Heart right ventricle (tissue), 16 donors: Measurements from ENCODE around the gene AMOT. TPM values are rescaled to one million over a fixed set of nuclear protein-coding genes. Genes with fewer than 3 reads are reported as not detected.
A peak's percentile ranks its signal among the peaks of the same experiment; 100 is the strongest.

Source experiments
- ATAC-seq, 8 donors: fragments of 200-7000 bp; cut with Tn5 transposase; one replicate each; pipeline ENCODE4 v1.9.1; 2020; ENCODE audit warnings: mild to moderate bottlenecking in 8 of 8, moderate library complexity in 8 of 8, moderate number of reproducible peaks in 1 of 8
- DNase-seq, 2 donors: peaks; one replicate each; pipeline ENCODE4 v3.0.0-alpha.2; 2020
- H3K27ac ChIP-seq, 10 donors: fragments of 200-600 bp; sonication (generic) in 2 of 10; one replicate each; pipeline versions ENCODE4 v1.5.0 to v1.8.0; 2020 to 2022; ENCODE audit warnings: mild to moderate bottlenecking in 3 of 10
- H3K27me3 ChIP-seq, 7 donors: fragments of 200-600 bp; one replicate each; pipeline ENCODE4 v1.8.0; 2021 to 2022; ENCODE audit warnings: mild to moderate bottlenecking in 2 of 7
- H3K36me3 ChIP-seq, 9 donors: fragments of 200-600 bp; sonication (generic) in 1 of 9; one replicate each; pipeline versions ENCODE4 v1.5.0 to v1.8.0; 2020 to 2022; ENCODE audit warnings: mild to moderate bottlenecking in 2 of 9
- H3K4me1 ChIP-seq, 9 donors: fragments of 200-600 bp; sonication (generic) in 1 of 9; one replicate each; pipeline versions ENCODE4 v1.5.0 to v1.8.0; 2020 to 2022; ENCODE audit warnings: mild to moderate bottlenecking in 4 of 9
- H3K4me3 ChIP-seq, 10 donors: fragments of 200-600 bp; sonication (generic) in 2 of 10; one replicate each; pipeline versions ENCODE4 v1.5.0 to v1.8.0; 2020 to 2022; ENCODE audit warnings: mild to moderate bottlenecking in 7 of 10, moderate library complexity in 2 of 10
- H3K9me3 ChIP-seq, 11 donors: fragments of 200-600 bp in 10 of 11; sonication (generic) in 2 of 11; one replicate each; pipeline versions ENCODE4 v1.5.0 to v1.8.0; 2013 to 2022; ENCODE audit warnings: mild to moderate bottlenecking in 2 of 11, control low read depth in 1 of 11, moderate library complexity in 1 of 11
- CTCF ChIP-seq, 9 donors: fragments of 200-600 bp; sonication (generic) in 2 of 9; IDR thresholded peaks; one replicate each; pipeline versions ENCODE4 v1.5.0 to v1.8.0; 2021 to 2022; ENCODE audit warnings: antibody characterized with exemption in 9 of 9, mild to moderate bottlenecking in 5 of 9, moderate library complexity in 1 of 9
- WGBS, 2 donors: extraction: QIAGEN DNeasy Blood & Tissue Kit; methylation state at CpG; one replicate each; pipeline ENCODE4 v1.1.7; 2013; ENCODE audit warnings: inconsistent platforms in 1 of 2; 5-methylcytosine and 5-hydroxymethylcytosine counted together
- intact Hi-C, 10 donors: fragments of 100-400 bp; cut with DNase I; formaldehyde crosslinking; loops; one replicate each; pipeline versions ENCODE4 v1.11.1 to v1.14.2; 2022
- polyA plus RNA-seq, 2 donors: library from polyadenylated mRNA; stranded (reverse); fragments of 200-250 nt; gene quantifications; one replicate each; pipeline ENCODE4 v1.2.3, GENCODE V29; 2013
- total RNA-seq, 10 donors: library from RNA; stranded (reverse); fragmentation: NEBNext Ultra II Directional in 3 of 10; extraction: Animal tissue kit (Norgen Biotek cat#: 25700) in 3 of 10; gene quantifications; one replicate each; pipeline versions ENCODE4 v1.2.1 to v1.2.4, GENCODE V29; 2021 to 2023
- donor health status: Arrhythmogenic right ventricular cardiomyopathy.
- donor health status: ischemic (EF 13 %, LVEDD 7.1; RV severe dilation, severe dysfunction).
- donor health status: healthy with polysubstance abuse.
- donor health status: DM: no; HTN: yes; CAD: no.
- donor health status: DM: no; HTN: no; CAD: no.
- donor health status: ischemic (EF 25% LVEDD 6.9; RV normal size, moderate dysfunction).
- donor health status: ischemic (EF 25% LVEDD 5.7; RV mildly dilated, moderate dysfunction).
- donor health status: healthy.
- donor health status: DM: yes; HTN: yes; CAD: no.
- donor health status: Ischemic cardiomyopathy.
- donor health status: ischemic (EF 35%, LVEDD 5.7; RV mildly dilated, moderate dysfunction).
- donor health status: nonischemic (EF 11% LVEDD 7.7; RV severe dilation, severe dysfunction).
- donor health status: DM: yes; HTN: yes; CAD: no.
- donor health status: PGD.
- donor health status: ischemic (EF 29% LVEDD 5.4; RV normal size, mild dysfunction).
- donor health status: nonischemic (EF 23%, LVEDD 6.1; RV moderate dilation, normal function).

The AMOT gene
- total and polyA plus RNA-seq, 12 donors: 0.62 to 10.8 (median 6.1) TPM

GRCh38 chrX:112846782-112847181 is 6.2 kb upstream of the AMOT start:
- Histone ChIP-seq H3K36me3 (no peaks in the 10 kb centered on the region), H3K9me3 (no peaks in the 10 kb centered on the region), H3K4me1 (peaks cover 0 to 7% (median 3%) of the 10 kb centered on the region in 9 donors), H3K27me3 (peaks cover 0 to 60% (median 0%) of the 10 kb centered on the region in 7 donors), H3K4me3 (no peak overlapping the region), H3K27ac (peak overlapping the region in 2 of 10 donors; percentile 26)
- no peak for DNase-seq
- WGBS, 2 donors: 48 to 75% methylated on average over 2 of the region's 2 CpGs
- TF ChIP-seq CTCF (IDR thresholded peaks at IDR 0.05): no peak
- intact Hi-C loops: no loop called here
- ATAC-seq: no peak

GRCh38 chrX:112846187-112846586 is 5.6 kb upstream of the AMOT start:
- H3K27me3 ChIP-seq: peaks cover 0 to 59% (median 0%) of the 10 kb centered on the region in 7 donors
- peak overlapping the region in 2 of 10 donors; percentile 26 for H3K27ac ChIP-seq
- TF ChIP-seq CTCF (IDR thresholded peaks at IDR 0.05): no peak
- DNase-seq (peak in 1 of 2 donors; percentile 51), ATAC-seq (peak in 2 of 8 donors; percentile 13 to 23)
- intact Hi-C loops: no loop called here
- no peaks in the 10 kb centered on the region for H3K9me3 ChIP-seq
- no peak overlapping the region for H3K4me3 ChIP-seq
- H3K4me1 ChIP-seq: peaks cover 0 to 5% (median 0%) of the 10 kb centered on the region in 9 donors
- WGBS, 2 donors: 45 to 49% methylated on average over 4 of the region's 4 CpGs
- no peaks in the 10 kb centered on the region for H3K36me3 ChIP-seq

- H3K4me3 ChIP-seq: no peak overlapping the region
- no peak overlapping the region for H3K27ac ChIP-seq
- intact Hi-C loops: no loop called here
- H3K9me3 ChIP-seq: no peaks in the 10 kb centered on the region
- H3K4me1 ChIP-seq: peaks cover 0 to 5% (median 0%) of the 10 kb centered on the region in 9 donors
- no peak for DNase-seq
- 73 to 78% methylated on average over 6 of the region's 6 CpGs for WGBS, 2 donors
- H3K27me3 ChIP-seq: peaks cover 0 to 63% (median 0%) of the 10 kb centered on the region in 7 donors
- ATAC-seq: no peak
- no peaks in the 10 kb centered on the region for H3K36me3 ChIP-seq
- TF ChIP-seq CTCF (IDR thresholded peaks at IDR 0.05): no peak
Observed at GRCh38 chrX:112844250-112844649, 3.6 kb upstream of the AMOT start.

- ATAC-seq: no peak
- WGBS, 2 donors: 34 to 46% methylated on average over 5 of the region's 5 CpGs
Observed at GRCh38 chrX:112841820-112842157, 1.2 kb upstream of the AMOT start.

More at GRCh38 chrX:112841820-112842157, 1.2 kb upstream of the AMOT start:
- TF ChIP-seq CTCF (IDR thresholded peaks at IDR 0.05): no peak
- intact Hi-C loops: no loop called here
- Histone ChIP-seq H3K27me3 (peaks cover 0 to 60% (median 0%) of the 10 kb centered on the region in 7 donors), H3K4me3 (peak overlapping the region in 9 of 10 donors; percentile 54 to 84 (median 73)), H3K27ac (peak overlapping the region in 7 of 10 donors; percentile 32 to 85 (median 69)), H3K36me3 (no peaks in the 10 kb centered on the region), H3K4me1 (peaks cover 0 to 5% (median 0%) of the 10 kb centered on the region in 9 donors), H3K9me3 (no peaks in the 10 kb centered on the region)
- no peak for DNase-seq
